Measurements from ENCODE around the gene SORBS2.

The SORBS2 gene

DNA sequence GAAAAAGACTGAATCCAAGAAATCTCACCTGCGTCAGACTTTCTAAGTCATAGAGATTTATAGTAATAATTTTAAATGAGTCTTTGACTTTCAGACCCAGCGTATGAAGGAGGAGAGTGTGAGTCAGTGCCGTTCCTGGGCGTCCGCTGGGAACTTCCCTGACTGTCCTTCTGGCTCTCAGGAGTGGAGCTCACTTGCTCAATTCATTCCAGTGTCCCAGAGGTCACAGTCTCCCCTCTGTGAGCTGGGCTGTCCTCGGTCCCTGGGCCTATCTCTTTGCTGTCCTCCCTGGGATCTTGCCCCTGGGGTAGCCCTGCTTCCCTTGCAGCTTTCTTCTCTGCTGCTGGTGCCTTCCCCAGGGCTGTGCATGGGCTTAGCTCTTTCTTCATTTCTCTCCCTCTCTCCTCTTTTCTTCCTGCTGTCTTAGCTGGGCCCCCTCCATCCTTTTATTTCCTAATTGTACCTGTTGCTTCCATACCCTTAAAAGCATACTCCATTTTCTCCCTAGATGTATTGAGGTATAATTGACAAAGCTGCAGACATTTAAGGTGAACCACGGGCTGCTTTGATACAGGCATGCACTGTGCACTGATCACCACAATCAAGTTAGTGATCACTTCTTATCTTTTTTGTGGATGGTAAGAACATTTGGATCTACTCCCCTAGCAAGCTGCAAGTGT is 11.6 kb downstream of the SORBS2 start:
- no peak for DNase-seq (ENCODE audit: low read depth, low spot score)

DNA sequence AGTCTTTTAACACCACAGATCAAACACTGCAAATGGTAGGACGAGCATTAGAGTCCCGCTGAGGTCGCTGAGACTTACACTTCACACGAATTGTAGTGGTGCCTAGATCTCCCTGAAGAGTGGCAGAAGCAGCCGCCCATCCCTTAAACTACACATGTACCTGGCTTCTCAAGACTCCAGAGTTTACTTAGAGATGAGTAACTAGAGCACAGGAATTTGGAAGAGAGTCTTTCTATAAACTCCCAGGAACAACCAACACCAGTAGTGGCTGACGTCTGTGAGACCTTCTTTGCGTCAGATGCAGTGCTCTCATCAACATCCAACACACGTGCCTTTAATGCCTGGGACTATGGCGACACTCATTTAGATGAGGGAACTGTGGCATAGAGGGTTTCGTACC is 12.6 kb downstream of the SORBS2 start:
- no peak for DNase-seq (ENCODE audit: low read depth, low spot score)

DNA sequence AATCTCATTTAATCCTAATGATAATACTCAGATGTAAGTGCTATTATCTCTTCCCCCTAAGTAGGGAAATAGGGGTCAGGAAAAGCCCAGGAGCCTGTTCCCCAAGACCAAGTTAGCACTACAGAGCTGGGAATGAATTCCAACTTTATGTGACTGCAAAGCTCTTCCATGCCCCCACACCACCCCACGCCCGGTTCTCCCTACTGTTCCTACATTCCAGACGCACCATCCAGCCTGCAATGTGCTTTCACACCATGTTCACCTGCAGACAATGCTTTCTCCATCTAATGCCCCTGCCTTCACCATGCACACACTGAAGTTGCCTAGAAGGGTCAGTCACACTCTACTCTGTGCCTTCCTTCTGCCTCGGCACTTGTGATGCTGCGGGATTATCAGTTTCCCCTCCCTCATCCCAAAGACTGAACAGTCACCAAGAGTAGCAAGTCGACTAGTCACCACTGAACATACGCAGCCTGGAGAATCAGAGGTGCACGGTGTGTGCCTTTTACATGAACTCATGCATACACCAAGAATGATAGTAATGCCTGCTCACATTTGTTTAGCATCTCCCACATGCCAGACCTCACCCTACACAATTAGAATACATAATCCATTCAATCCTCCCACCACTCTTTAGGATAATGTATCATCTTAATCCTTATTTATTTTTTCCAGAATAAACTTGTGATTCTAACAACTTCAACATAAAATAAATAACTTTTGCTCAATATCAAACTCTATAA is 14.2 kb downstream of the SORBS2 start:
- DNase-seq (ENCODE audit: low read depth, low spot score), result no peak

DNA sequence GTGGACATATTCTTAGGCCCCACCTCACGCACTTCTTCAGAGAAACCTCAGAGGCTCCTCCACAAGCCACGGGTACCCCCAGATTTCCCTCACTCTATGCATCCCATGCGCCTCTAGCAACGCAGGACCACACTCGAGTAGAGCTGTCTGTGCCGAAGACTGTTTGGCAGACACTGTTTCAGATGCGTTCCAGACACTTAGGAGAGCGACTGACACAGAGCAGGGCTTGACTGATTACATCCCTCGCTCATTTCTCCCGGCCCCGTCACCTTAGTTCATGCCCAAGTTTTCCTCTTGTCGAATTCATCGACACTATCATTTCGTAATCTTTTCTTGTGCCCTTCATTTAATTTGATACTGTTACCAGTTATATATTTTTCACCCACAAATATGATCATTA is 15.0 kb downstream of the SORBS2 start:
- no peak for DNase-seq (ENCODE audit: low read depth, low spot score)

DNA sequence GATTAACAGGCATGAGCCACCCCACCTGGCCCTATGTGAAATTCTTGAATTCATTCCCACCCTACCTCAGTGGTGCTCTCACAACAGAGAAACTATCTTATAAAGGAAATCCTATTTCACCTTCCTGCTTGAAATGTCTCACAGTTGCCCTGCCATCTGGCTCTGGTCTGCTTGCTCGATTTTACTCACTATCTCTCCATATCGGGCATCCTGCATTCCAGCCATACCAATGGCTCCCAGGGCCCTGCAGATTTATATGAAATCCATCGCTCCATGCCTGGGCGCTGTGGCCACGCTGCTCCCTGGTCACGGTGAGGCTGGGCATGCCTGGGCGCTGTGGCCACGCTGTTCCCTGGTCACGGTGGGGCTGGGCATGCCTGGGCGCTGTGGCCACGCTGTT is 15.8 kb downstream of the SORBS2 start:
- DNase-seq (ENCODE audit: low read depth, low spot score), result no peak

DNA sequence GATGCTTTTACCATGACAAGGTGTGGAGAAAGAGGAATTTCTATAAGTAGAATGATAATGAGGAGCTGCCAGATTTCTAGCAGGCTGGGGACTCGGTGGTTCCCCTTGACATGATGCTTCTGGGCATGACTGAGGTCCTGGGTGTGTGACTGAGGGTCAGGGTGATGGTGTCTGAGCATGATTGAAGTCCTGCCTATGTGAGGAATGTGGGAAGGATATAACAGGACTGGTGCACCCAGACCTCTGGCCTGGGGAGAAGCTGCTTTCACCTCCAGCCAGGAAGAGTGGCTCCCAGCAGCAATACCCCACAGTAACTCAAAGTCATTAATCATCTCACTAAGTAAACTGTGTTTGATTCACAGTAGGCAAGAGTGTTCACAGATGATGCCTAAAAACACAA is 17.4 kb downstream of the SORBS2 start:
- DNase-seq (ENCODE audit: low read depth, low spot score), result no peak

DNA sequence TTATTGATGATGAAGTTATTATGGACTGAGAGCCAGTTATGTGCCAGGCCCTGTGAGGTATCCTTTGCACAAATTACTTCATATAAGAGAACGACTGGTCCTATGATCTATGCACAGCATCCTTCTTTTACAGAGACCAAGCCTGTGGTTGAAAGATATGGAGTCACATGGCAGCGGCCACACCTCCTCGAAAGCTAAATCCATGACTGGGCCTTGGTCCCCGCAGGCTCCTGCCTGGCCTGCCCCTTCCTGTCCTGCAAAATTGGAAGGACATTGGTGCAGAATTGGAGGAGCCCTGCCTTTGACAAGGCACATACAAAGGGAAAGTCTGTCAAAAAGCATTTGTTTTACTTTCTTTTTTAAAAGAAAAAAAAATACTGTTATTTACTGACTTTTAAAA is 18.3 kb downstream of the SORBS2 start:
- no peak for DNase-seq (ENCODE audit: low read depth, low spot score)

DNA sequence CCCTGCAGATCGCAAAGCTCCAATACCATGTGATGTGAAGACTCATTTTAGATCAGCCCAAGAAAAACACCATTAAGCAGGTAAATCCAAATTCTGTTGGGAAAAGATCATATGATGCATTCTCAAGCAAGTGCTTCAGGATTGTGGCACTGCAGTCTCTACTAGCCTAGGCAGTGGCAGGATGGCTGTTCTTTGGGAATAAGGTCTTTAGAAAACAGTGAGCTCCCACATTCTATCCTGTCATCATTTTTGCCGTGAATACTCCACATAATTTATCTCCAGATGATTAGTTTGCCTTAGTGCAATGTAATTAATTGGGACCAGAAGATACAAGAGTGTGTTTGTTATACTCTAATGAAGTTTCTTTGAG is 18.9 kb downstream of the SORBS2 start:
- DNase-seq (ENCODE audit: low read depth, low spot score), result no peak

DNA sequence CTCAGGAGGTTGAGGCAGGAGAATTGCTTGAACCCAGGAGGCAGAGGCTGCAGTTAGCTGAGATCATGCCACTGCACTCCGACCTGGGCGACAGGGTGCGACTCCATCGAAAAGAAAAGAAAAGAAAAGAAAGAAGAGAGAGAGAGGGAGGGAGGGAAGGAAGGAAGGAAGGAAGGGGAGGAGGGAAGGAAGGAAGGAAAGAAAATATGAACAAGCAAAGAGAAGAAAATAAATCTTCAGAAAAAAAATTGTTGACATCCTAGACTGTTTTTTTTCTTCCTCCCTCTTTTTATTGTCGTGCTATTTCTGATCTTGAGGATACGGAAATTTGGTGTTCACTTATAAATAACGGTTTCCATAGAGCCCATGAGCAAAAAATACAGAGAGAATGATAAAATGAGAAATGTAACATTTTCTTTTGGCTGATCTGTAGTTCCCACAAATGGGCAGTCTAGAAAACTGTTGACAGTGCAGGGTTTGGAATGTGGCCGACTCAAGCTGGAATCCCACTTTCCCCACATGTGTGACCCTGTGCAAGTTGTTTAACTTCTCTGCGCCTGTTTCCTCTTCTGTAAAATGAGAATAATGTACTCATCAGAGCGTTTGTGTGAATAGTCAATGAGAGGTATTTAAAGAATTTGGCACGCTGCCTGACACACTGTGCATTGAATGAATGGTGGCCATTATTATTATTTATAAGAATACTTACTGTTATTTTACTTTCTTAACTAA is 19.4 kb downstream of the SORBS2 start:
- DNase-seq (ENCODE audit: low read depth, low spot score), result no peak

DNA sequence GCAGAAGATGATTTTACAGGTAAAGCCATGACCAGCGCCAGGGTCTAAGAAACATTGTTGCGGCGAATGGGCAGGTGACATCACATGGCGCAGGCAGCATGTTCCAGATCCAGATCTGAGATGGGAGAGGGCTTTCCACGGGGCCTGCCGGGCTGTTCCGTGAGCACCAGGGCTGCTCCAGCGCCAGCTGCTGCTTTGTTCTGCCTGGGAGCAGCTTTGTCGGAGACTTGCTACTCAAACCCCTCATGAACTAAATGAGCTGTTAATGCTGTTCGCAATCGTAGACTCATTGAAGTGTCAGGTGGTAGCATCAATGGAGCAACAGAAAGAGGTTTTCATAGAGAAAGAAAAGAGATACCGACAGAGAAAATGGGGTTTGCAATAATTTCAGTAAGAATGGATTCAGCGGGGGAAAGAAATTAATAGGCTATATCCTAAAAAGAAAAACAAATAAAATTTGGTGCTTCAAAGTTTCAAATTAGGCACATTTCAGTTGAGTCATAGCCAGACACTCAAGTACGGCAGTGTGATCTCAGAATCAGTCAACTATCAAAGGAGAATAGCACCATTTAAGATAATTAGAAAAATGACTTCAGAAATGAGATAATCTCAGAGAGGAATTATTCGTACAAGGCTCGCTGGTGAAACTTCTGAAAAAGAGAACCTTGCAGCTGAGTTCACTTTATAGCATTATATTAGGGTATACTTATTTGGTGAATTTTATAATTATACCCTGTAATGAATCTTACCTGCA is 23.9 kb downstream of the SORBS2 start:
- no peak for DNase-seq (ENCODE audit: low read depth, low spot score)

DNA sequence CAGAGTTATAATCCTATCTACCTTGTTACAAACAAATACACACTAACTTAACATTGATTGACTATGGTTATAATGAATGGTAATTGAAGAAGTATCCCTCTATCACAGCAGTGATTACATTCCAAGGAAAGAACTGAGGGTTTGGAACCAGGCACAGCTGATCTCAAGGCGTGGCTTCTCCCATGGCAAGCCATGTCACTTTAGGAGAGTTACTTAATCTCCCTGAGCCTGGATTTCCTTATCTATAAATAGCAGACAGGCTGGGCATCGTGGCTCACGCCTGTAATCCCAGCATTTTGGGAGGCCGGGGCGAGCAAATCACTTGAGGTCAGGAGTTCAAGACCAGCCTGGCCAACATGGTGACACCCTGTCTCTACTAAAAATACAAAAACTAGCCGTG is 25.6 kb downstream of the SORBS2 start:
- DNase-seq (ENCODE audit: low read depth, low spot score), result no peak

DNA sequence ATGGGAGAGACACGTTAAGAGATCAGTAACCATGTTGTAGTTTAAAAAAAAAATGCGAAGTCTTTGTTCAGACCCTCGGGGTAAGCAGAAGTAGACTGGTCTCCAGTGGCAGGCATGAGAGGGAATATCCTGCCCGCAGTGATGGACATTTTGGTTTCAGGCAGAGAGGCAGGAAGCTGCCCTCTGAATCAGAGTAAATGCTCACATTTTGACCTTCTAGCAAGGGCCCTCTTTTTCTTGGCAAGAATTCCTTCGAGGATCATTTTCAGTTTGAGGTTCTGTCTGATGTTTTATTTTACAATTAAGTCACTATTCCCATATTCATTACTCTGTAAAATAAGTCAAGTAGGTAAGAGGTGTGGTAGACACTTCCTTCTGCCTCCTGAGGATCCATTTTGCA is 28.4 kb downstream of the SORBS2 start:
- DNase-seq (ENCODE audit: low read depth, low spot score), result no peak

DNA sequence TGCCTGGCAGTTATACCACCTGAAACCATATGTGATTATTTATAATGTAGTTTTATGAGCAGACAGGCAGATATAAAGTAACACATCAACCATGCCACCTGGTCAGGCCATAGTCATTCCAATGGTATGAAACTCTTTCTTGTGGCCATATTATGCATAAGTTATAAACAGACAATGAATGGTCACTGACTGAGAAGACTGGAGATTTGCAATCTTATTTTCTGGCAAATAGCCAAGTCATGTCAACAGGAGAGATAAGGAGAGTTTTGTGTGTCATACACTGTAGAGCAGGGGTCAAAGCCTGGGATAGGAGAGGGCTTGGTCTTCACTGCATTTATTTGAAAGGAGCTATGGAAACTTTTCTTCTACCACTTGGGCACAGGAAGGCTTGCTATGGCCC is 29.5 kb downstream of the SORBS2 start:
- DNase-seq (ENCODE audit: low read depth, low spot score), result no peak

DNA sequence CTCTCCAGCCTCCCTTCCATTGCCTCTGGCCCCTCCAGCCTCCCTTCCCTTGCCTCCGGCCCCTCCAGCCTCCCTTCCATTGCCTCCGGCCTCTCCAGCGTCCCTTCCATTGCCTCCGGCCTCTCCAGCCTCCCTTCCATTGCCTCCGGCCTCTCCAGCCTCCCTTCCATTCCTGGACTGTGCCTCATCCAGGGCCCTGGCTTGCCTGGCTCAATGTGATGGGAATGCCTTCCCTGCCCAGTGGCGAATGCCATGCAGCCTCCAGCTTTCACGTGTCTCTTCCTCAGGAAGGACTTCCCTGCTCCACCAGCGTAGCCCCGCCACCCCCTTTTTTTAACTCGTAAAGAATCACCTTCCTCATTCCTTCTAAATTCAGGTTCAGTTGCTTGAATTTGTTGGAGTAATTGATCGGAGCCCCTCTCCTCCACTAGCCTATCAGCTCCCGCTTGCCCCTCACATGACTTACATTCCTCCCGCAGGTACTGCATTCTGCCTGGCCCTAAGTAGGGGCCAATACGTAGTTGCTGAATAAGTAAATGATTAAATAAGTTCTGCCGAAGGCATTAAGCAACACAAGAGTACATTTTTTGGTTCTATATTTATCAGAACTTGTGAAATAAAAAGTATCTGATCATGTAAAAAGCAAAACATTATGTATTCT is 30.3 kb downstream of the SORBS2 start:
- DNase-seq (ENCODE audit: low read depth, low spot score), result no peak

DNA sequence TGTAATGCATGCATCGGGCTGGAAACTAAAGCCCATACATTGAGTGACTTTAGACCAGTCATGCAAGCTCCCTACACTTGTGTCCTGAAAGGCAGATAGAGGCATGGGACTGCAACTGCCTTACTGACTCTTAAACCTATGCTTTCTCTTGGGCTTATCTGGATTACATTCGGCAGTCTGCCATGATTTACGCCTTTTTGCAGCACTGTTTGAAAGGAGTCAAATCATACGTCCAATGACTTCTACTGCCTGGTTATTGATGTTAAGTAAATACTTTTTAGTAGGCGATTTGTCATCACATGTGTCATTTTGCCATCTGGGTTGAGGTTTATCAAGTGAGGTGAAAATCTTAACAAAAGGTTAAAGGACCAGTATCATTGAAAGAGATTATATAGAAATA is 31.5 kb downstream of the SORBS2 start:
- DNase-seq (ENCODE audit: low read depth, low spot score), result no peak

DNA sequence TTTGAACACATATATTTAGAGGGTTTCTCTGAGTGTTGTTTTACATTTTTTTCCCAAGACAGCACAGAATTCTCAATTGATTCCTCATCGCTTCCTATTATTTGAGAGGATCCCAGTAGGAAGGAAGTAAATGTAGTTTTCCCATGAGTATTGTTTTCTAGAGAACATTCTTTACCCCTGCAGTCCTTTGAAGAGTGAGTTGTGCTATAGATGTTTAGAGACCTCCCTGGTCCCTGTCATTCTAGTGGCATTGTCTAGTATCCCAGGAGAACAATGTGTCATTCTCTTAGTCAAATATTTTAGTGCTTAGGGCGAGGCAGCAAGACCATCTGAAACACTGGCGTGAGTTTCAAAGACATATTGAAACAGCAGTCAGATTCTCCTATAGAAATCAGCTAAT is 32.5 kb downstream of the SORBS2 start:
- no peak for DNase-seq (ENCODE audit: low read depth, low spot score)

DNA sequence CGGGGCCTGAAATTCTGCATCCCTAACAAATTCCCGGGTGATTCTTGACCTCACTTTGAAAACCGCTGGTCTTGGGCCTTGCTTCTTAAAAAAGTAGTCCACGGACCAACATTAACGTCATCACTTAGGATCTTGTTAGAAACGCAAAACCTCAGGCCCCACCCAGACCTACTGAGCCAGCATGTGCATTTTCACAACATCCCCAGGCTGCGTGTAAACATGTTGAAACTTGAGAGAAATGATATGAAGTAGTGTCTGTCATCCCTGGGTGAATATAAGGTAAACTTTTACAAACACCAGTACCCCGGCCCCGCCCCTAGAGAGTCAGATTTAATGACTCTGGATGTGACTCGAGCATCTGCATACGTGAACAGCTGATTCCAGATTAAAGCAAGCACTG is 33.7 kb downstream of the SORBS2 start:
- DNase-seq (ENCODE audit: low read depth, low spot score), result no peak

DNA sequence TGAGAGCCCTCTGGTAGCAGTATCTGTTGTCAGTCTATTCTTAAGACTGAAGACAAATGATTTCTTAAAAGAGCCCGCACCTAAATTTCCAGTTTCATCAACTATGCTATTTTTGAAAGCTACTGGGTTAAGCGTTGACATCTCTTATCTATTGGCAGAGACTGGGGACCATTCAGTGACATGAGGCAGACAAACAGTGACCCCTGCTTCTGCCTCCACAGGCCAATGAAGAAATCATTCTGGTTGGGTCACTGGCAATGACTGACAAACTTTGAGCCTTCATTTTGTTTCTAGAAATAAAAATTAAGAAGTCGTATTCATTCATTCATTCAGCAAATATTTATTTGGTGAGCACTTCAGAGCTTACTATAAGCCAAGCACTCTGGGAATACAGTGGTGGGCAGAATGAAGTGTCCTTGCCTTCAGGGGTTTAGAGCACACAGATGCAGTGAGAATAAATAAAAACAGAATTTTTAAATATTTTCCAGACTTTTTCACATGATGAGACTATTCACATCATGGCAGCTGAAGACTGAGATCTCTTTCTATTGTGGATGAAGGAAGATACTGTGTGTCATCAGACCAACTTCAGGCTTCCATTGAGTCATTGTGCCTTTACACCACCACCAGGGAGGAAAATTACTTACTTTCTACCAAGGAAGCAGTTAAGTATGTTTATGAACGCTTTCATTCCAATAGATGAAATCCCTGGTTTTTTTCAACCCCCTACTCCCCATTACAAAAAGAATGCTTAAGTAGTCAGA is 36.0 kb downstream of the SORBS2 start:
- DNase-seq (ENCODE audit: low read depth, low spot score), result no peak

DNA sequence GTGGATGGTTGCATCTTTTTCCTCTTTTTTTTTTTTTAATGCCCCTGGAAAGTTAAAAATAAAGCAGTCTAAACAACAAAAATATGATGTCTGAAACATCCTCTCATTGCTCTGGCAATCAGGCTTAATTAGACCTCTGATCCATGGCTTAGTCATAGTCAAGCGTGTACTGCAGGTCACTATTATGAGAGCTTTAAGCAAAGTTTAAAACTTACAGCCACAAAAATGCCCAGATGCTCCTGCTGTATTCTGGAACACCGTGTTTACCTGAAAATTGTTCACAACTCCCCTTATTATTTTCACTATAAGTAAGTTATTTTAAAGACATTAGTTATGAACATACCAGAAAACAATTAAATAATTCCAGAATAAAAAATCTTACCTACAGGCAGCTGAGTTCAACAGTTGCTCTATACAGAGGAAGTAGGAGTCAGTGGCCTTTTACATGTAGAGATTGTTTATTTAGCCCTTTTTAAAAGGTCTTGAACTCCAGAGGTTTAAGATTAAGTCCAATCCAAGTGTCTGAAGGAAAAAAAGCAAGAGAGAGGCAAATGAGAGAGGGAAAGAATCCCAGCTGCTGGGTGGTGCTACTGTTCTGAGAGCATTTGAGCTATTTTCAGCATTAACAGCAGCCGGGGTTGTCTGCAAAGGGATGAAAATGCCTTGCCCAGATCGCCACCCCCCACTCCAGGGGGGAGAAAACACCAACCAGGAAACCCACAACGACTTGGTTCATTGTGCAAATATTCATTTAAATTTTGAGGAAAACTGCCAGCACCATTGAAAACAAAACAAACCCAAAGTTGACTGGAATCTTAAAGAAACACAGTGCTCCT is 36.9 kb downstream of the SORBS2 start:
- no peak for DNase-seq (ENCODE audit: low read depth, low spot score)

DNA sequence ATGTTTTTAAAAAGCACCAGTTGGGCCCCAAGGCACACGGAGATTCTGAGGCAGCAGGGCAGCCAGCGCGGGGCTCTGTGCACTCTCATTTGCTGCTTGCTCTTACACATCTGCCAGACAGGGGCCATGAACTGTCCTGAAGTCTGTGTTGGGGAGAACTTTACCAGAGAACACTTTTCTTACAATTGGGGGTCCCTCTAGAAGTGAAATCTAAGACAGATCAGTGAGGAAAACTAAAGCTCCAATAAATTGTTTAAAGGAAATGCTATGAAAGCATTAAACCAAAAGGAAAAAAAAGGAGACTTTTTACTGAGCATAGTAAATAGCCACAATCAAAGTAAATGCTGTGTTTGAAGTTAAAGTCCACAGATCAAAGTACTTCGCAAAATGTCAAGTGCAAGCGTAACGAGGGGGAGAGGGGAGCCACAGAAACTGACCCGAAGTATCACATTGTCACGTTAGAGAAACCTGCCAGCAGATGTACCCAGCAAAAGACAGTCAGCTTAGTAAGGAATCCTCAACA is 37.8 kb downstream of the SORBS2 start:
- no peak for DNase-seq (ENCODE audit: low read depth, low spot score)

Measured in activated naive CD8-positive, alpha-beta T cell treated with anti-CD3 and anti-CD28 coated beads, Interleukin-2, amount 50 U/mL, for 16 hours (primary cell).